Activated CD4-positive, alpha-beta T cell treated with anti-CD3 and anti-CD28 coated beads, Interleukin-2, amount 50 U/mL, for 16 hours (primary cell): ENCODE data around the gene OR6N2.

Experiments
- DNase-seq: peaks from one replicate; pipeline ENCODE4 v3.0.0-alpha.2; 2020

The OR6N2 gene

GRCh38 chr1:158752155-158752712 lies 28.8 kb downstream of the OR6N2 start:
- no peak for DNase-seq

- no peak for DNase-seq
These were observed 45.2 kb downstream of the OR6N2 start for GRCh38 chr1:158735848-158736247.

GRCh38 chr1:158732524-158732923 lies 48.5 kb downstream of the OR6N2 start:
- DNase-seq = no peak

GRCh38 chr1:158731707-158732106 lies 49.3 kb downstream of the OR6N2 start:
- DNase-seq = no peak

GRCh38 chr1:158730453-158730852 lies 50.6 kb downstream of the OR6N2 start:
- no peak for DNase-seq

- DNase-seq = no peak
These were observed 52.3 kb downstream of the OR6N2 start for GRCh38 chr1:158728510-158729225.

GRCh38 chr1:158724442-158724841 lies 56.6 kb downstream of the OR6N2 start:
- no peak for DNase-seq
